Liver (tissue), 3 donors: ENCODE data around the gene PDCD2L.

Experiments
- GABPA ChIP-seq, 2 donors: IDR thresholded peaks in 1 of 2; conservative IDR thresholded peaks in 1 of 2; 2 replicates each; pipeline ENCODE4 v1.6.1; 2016; ENCODE audit warnings: antibody characterized with exemption in 2 of 2, mild to moderate bottlenecking in 1 of 2, moderate library complexity in 1 of 2
- RAD21 ChIP-seq, 2 donors: IDR thresholded peaks; 2 replicates each; pipeline ENCODE4 v1.6.1; 2016; ENCODE audit warnings: antibody characterized with exemption in 2 of 2, mild to moderate bottlenecking in 2 of 2
- YY1 ChIP-seq: IDR thresholded peaks from 2 replicates; pipeline ENCODE4 v1.6.1; 2016; ENCODE audit warnings: antibody characterized with exemption, mild to moderate bottlenecking
- TF ChIP-seq, protein P1 (sequence below): fragments of 150-350 bp; IDR thresholded peaks from 2 replicates; pipeline ENCODE4 v1.5.1; 2017; ENCODE audit warnings: improper control_type of control experiment, low read depth, low read length; ENCODE audit not compliant: missing input control
- TF ChIP-seq, protein P2 (sequence below): IDR thresholded peaks from 2 replicates; pipeline ENCODE4 v1.6.1; 2016; ENCODE audit warnings: antibody characterized with exemption
- TF ChIP-seq, protein P3 (sequence below): IDR thresholded peaks from 2 replicates; pipeline ENCODE4 v1.6.1; 2016; ENCODE audit warnings: antibody characterized with exemption, mild to moderate bottlenecking
- donor health status: healthy.
- donor health status: healthy.

GRCh38 chr19:34430738-34431625 is 26.8 kb downstream of the PDCD2L start:
- TF ChIP-seq, protein P1, sequence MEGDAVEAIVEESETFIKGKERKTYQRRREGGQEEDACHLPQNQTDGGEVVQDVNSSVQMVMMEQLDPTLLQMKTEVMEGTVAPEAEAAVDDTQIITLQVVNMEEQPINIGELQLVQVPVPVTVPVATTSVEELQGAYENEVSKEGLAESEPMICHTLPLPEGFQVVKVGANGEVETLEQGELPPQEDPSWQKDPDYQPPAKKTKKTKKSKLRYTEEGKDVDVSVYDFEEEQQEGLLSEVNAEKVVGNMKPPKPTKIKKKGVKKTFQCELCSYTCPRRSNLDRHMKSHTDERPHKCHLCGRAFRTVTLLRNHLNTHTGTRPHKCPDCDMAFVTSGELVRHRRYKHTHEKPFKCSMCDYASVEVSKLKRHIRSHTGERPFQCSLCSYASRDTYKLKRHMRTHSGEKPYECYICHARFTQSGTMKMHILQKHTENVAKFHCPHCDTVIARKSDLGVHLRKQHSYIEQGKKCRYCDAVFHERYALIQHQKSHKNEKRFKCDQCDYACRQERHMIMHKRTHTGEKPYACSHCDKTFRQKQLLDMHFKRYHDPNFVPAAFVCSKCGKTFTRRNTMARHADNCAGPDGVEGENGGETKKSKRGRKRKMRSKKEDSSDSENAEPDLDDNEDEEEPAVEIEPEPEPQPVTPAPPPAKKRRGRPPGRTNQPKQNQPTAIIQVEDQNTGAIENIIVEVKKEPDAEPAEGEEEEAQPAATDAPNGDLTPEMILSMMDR = peak; percentile 44
- TF ChIP-seq, protein P2, sequence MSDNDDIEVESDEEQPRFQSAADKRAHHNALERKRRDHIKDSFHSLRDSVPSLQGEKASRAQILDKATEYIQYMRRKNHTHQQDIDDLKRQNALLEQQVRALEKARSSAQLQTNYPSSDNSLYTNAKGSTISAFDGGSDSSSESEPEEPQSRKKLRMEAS = no peak
- TF ChIP-seq YY1 (no peak), GABPA (IDR thresholded peaks at IDR 0.05 in 1 of 2, conservative IDR thresholded peaks at IDR 0.05 in 1 of 2) (no peak), RAD21 (IDR thresholded peaks at IDR 0.05) (peak; percentile 57 to 71)
- TF ChIP-seq, protein P3, sequence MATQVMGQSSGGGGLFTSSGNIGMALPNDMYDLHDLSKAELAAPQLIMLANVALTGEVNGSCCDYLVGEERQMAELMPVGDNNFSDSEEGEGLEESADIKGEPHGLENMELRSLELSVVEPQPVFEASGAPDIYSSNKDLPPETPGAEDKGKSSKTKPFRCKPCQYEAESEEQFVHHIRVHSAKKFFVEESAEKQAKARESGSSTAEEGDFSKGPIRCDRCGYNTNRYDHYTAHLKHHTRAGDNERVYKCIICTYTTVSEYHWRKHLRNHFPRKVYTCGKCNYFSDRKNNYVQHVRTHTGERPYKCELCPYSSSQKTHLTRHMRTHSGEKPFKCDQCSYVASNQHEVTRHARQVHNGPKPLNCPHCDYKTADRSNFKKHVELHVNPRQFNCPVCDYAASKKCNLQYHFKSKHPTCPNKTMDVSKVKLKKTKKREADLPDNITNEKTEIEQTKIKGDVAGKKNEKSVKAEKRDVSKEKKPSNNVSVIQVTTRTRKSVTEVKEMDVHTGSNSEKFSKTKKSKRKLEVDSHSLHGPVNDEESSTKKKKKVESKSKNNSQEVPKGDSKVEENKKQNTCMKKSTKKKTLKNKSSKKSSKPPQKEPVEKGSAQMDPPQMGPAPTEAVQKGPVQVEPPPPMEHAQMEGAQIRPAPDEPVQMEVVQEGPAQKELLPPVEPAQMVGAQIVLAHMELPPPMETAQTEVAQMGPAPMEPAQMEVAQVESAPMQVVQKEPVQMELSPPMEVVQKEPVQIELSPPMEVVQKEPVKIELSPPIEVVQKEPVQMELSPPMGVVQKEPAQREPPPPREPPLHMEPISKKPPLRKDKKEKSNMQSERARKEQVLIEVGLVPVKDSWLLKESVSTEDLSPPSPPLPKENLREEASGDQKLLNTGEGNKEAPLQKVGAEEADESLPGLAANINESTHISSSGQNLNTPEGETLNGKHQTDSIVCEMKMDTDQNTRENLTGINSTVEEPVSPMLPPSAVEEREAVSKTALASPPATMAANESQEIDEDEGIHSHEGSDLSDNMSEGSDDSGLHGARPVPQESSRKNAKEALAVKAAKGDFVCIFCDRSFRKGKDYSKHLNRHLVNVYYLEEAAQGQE = no peak
